ENCODE results near the gene LHCGR. TPM values are rescaled to one million over a fixed set of nuclear protein-coding genes. Genes with fewer than 3 reads are reported as not detected.

The LHCGR gene
- total and polyA plus RNA-seq, 2 of the 13 experiments (the other 11 are each of a cell fraction or from before 2014, with no cell fraction given) = not detected

DNA sequence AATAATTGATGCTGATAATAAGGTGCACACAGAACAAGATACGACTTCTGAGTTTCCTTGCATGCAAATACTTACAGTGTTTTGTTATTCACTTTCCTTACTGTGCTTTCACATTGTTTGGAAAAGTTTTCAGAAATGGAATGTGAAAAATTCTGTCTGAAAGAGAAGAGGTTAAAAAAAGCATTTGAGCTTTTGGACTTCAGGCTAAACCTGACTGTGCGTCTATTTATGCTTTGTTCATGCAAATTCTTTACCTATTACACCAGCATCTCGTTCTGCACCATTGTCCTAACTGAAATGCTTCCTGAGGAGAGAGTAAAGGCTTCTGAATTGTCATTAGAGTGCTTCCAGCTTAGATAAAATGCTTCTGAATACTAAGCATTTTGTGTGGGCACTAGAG, 61.4 kb downstream of the LHCGR start:
- DNase-seq (ENCODE audit: low spot score) = peak; percentile 27
- in situ Hi-C loops (cut with HindIII; ENCODE audit: extremely low pct_ligation_motif_present, low pct_unique_long_range_greater_than_20kb) (no loop called here), intact Hi-C loops (cut with micrococcal nuclease; ENCODE audit: unreplicated experiment) (no loop called here)
- TF ChIP-seq ZNF746 (CRISPR knock-in tag; IDR thresholded peaks at IDR 0.05) (no peak), PHF8 (CRISPR knock-in tag; IDR thresholded peaks at IDR 0.05) (no peak), SIX4 (CRISPR knock-in tag; IDR thresholded peaks at IDR 0.05) (no peak), ZNF619 (CRISPR knock-in tag; IDR thresholded peaks at IDR 0.05) (no peak), YEATS4 (CRISPR knock-in tag; IDR thresholded peaks at IDR 0.05; ENCODE audit: borderline replicate concordance) (no peak)
- ATAC-seq = peak; percentile 41; the same call in 2 of the 3 replicates
- Histone ChIP-seq H3K9ac (ENCODE audit: insufficient read depth, low read depth, low read length) (no peak overlapping the region), H3K36me3 (replicated peaks in 1 of 2; ENCODE audit: control insufficient read depth in 1 of 2, insufficient read depth in 2 of 2, low read length in 2 of 2) (no peaks in the 10 kb centered on the region), H3K9me3 (ENCODE audit: low read length) (no peaks in the 10 kb centered on the region), H2AFZ (ENCODE audit: low read length) (no peak overlapping the region), H3K27ac (ENCODE audit: extremely low read length, insufficient read depth, low read length) (no peak overlapping the region), H3K79me2 (ENCODE audit: insufficient read depth, low read length) (no peaks in the 10 kb centered on the region), H4K20me1 (ENCODE audit: insufficient read depth, low read length) (no peaks in the 10 kb centered on the region), H3K4me2 (ENCODE audit: low read depth, low read length) (no peak overlapping the region), H3K4me1 (ENCODE audit: insufficient read depth, low read length) (no peaks in the 10 kb centered on the region), H3K27me3 (ENCODE audit: control insufficient read depth in 1 of 2, insufficient read depth in 2 of 2, low read length in 2 of 2) (no peaks in the 10 kb centered on the region), H3K4me3 (replicated peaks in 1 of 3; ENCODE audit: insufficient read depth in 1 of 3, low read depth in 2 of 3, low read length in 3 of 3) (no peak overlapping the region)
- ChIA-PET POLR2A (no interaction called here), CTCF (ENCODE audit: low intra/inter-chr PET ratio, low total read pairs) (no interaction called here)
- BruUV-seq (replicated peaks) = no TSS peak
- WGBS (ENCODE audit: low lambda C conversion rate) = 5% methylated on average over 3 of the region's 3 CpGs
- FAIRE-seq = no peak

DNA sequence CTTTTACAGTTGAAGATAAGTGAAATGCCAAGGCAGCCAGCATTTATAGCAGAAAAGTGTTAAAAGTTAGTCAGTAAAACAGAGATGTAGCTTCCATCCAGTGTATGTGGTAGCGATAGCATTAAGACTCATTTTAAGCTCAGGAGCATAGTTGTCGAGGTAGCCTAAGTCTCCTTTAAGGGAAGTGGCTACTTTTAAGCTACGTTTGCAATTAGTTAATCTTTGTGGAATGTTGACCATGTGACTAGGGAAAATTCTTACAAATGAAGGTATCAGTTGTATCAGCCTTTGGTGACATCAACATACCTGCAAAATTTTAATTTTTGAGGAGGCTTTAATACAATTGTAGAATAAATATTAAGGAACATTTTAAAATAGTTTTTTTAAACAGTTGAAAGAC, 61.9 kb downstream of the LHCGR start:
- H3K79me2 ChIP-seq (ENCODE audit: insufficient read depth, low read length) = no peaks in the 10 kb centered on the region
- no peaks in the 10 kb centered on the region for H3K27me3 ChIP-seq (ENCODE audit: control insufficient read depth in 1 of 2, insufficient read depth in 2 of 2, low read length in 2 of 2)
- H3K4me3 ChIP-seq (replicated peaks in 1 of 3; ENCODE audit: insufficient read depth in 1 of 3, low read depth in 2 of 3, low read length in 3 of 3) = no peak overlapping the region
- no peak for ATAC-seq
- H3K4me1 ChIP-seq (ENCODE audit: insufficient read depth, low read length) = no peaks in the 10 kb centered on the region
- FAIRE-seq = no peak
- no TSS peak for BruUV-seq (replicated peaks)
- intact Hi-C loops (cut with micrococcal nuclease; ENCODE audit: unreplicated experiment) (no loop called here), in situ Hi-C loops (cut with HindIII; ENCODE audit: extremely low pct_ligation_motif_present, low pct_unique_long_range_greater_than_20kb) (no loop called here)
- H2AFZ ChIP-seq (ENCODE audit: low read length) = no peak overlapping the region
- no peak overlapping the region for H3K27ac ChIP-seq (ENCODE audit: extremely low read length, insufficient read depth, low read length)
- H3K9me3 ChIP-seq (ENCODE audit: low read length) = no peaks in the 10 kb centered on the region
- ChIA-PET POLR2A (no interaction called here), CTCF (ENCODE audit: low intra/inter-chr PET ratio, low total read pairs) (no interaction called here)
- no peaks in the 10 kb centered on the region for H3K36me3 ChIP-seq (replicated peaks in 1 of 2; ENCODE audit: control insufficient read depth in 1 of 2, insufficient read depth in 2 of 2, low read length in 2 of 2)
- WGBS (ENCODE audit: low lambda C conversion rate) = 35% methylated on average over 3 of the region's 3 CpGs
- no peak for DNase-seq (ENCODE audit: low spot score)
- H3K4me2 ChIP-seq (ENCODE audit: low read depth, low read length) = no peak overlapping the region
- H4K20me1 ChIP-seq (ENCODE audit: insufficient read depth, low read length) = no peaks in the 10 kb centered on the region
- H3K9ac ChIP-seq (ENCODE audit: insufficient read depth, low read depth, low read length) = no peak overlapping the region
- TF ChIP-seq PAF1 (CRISPR knock-in tag; IDR thresholded peaks at IDR 0.05) = no peak
- no peak for TF ChIP-seq ZBTB20 (CRISPR knock-in tag; IDR thresholded peaks at IDR 0.05; ENCODE audit: borderline replicate concordance, low read depth)
- TF ChIP-seq, protein P1, sequence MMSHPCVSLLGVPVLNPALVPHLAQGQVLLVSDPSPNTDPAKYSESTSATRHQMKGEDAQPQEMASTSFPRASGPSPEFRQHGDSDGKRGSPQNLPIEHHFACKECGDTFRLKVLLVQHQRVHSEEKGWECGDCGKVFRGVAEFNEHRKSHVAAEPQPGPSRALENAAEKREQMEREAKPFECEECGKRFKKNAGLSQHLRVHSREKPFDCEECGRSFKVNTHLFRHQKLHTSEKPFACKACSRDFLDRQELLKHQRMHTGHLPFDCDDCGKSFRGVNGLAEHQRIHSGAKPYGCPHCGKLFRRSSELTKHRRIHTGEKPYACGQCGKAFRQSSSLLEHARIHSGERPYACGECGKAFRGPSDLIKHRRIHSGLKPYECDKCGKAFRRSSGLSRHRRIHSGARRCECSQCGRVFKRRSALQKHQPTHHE (CRISPR knock-in tag; IDR thresholded peaks at IDR 0.05; ENCODE audit: borderline replicate concordance) = no peak
- no peak for TF ChIP-seq HMGA1 (CRISPR knock-in tag; conservative IDR thresholded peaks at IDR 0.05)
- TF ChIP-seq, protein P2, sequence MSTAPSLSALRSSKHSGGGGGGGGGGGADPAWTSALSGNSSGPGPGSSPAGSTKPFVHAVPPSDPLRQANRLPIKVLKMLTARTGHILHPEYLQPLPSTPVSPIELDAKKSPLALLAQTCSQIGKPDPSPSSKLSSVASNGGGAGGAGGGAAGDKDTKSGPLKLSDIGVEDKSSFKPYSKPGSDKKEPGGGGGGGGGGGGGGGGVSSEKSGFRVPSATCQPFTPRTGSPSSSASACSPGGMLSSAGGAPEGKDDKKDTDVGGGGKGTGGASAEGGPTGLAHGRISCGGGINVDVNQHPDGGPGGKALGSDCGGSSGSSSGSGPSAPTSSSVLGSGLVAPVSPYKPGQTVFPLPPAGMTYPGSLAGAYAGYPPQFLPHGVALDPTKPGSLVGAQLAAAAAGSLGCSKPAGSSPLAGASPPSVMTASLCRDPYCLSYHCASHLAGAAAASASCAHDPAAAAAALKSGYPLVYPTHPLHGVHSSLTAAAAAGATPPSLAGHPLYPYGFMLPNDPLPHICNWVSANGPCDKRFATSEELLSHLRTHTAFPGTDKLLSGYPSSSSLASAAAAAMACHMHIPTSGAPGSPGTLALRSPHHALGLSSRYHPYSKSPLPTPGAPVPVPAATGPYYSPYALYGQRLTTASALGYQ (CRISPR knock-in tag; IDR thresholded peaks at IDR 0.05) = no peak
- TF ChIP-seq GLI4 (CRISPR knock-in tag; IDR thresholded peaks at IDR 0.05; ENCODE audit: borderline replicate concordance) = no peak
- no peak for TF ChIP-seq ZNF609 (CRISPR knock-in tag; IDR thresholded peaks at IDR 0.05; ENCODE audit: borderline replicate concordance)

All from HepG2 (cell line).